HG03575 (cell line): ENCODE measurements around the gene CD2.
"Not testable (repeated sequence)": the region's sequence is repeated elsewhere in the genome, so short reads cannot be mapped to it uniquely, and the experiment has no call there.

Source experiments
- ATAC-seq: cut with Tn5 transposase; IDR thresholded peaks from one replicate; pipeline ENCODE4 v1.9.1; 2021; ENCODE audit not compliant: unreplicated experiment, insufficient number of reproducible peaks, low FRiP score; ENCODE audit errors: extremely low read depth

The CD2 gene

DNA sequence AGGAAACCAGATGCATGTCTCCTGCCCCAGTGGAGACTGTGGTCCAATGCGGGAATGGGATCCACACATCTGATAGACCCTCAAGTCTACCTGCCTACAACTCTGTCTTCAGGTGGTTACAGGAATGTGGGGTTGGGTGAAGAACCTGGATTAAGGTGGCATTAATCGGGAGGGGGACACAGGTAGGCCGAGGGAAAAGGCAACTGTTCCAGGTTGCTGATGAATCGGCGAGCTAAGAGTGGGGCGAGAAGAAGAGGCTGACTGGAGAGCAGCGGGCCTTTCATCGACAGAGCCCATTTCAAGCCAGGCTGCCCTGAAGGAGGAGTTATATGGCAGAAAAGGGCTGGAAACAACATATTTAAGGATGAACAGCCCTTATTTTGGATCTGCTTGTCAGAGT is 836 bp downstream of the CD2 start:
- no peak for ATAC-seq

DNA sequence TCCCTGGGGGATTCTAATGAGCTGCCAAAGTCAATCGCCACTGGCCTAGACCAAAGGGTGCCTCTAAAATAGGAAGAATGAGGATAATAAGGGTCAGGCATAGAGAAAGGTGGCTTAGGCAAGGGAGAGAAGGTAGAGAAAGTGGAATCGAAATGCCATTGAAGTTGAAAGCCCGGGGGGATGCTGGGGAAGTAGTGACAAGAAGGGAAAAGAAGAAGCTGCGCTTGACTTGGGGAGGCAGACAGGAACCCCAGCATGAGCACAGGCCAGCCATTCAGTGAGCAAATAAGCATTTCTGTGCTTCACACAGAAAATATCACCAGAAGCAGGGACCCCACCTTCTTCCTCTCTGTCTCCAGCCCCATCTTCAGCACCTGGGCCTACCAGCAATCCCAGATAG is 1.5 kb downstream of the CD2 start:
- no peak for ATAC-seq

- not testable (repeated sequence) for ATAC-seq
Observed at GRCh38 chr1:116756092-116756491, 1.9 kb downstream of the CD2 start.

DNA sequence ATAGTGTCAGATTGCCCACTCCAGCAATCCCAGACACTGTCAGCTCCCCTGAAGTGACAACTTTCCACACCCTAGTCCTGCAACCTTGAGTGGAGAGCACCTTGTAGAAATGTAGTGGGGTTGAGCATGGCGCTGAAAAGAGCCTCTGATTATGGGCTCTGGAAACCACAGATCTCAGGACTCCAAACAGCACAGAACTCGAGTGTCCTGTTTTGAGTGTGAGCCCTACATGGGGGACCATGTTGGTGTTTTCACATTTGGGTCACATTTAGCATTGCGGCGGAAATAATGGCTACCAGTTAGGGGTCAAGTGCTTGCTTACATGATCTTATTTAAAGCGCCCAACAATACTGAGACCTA is 4.2 kb downstream of the CD2 start:
- ATAC-seq = not testable (repeated sequence)

GRCh38 chr1:116759636-116760035 is 5.4 kb downstream of the CD2 start:
- no peak for ATAC-seq

DNA sequence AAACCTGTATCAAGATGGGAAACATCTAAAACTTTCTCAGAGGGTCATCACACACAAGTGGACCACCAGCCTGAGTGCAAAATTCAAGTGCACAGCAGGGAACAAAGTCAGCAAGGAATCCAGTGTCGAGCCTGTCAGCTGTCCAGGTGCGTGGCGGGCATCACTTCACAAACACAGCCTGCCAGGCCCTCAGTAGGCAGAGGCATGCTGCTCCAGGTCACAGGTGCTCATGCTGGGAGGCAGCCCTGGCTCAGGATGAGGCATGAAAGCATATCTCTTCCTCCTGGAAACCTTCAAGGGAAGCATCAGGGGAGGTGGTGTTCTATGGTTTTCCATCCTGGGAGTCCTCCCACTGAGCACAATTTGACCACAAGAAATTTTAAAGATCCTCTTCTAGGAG is 6.3 kb downstream of the CD2 start:
- ATAC-seq = no peak

GRCh38 chr1:116760996-116761665 is 6.9 kb downstream of the CD2 start:
- no peak for ATAC-seq

GRCh38 chr1:116762281-116762680 is 8.1 kb downstream of the CD2 start:
- ATAC-seq = no peak

DNA sequence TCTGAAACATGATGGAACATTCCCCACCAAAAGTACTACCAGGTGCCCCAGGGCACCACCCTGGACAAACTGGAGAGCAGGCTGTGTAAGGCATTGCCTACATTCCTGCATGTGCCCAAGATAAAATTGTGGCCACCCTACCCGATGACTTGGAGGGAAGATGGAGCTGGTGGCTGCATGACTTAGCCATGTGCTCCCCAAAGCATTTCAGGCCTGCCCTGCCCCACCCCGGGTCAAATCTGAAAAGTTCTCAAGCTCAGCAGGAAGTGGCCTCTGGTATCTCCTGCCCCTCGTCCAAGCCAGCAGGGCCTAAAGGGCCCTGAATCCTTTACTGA is 8.5 kb downstream of the CD2 start:
- no peak for ATAC-seq

DNA sequence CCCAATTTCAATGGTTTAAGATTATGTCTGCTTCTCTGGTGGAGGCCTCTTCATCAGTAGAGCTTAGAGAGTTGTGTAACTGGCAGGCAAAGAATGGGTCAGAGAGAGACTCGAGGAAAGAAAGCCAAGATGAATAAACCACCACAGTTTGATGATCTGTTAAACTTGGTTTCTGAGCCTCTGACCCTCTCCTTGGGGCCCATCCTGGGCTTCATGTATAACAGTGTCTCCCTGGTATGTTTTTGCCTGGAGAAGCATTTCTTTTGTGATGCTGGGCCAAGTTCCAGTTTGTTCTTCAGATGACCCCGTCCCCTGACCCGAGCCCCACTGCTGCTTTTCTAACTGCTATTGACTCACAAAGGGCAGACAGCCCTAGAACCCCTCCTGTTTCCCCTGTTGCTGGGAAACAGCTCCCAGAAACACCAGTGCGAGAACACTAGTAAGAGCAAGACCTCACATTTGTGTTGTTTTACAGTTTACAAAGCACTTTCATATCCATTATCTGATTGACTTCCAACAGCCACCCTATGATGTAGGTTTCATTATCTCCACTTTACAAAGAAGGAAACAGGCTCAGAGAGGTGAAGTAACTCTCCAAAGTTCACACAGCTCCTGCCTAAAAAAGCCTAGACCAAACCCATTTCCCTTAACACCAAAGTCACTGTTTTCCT is 9.0 kb downstream of the CD2 start:
- ATAC-seq = no peak

DNA sequence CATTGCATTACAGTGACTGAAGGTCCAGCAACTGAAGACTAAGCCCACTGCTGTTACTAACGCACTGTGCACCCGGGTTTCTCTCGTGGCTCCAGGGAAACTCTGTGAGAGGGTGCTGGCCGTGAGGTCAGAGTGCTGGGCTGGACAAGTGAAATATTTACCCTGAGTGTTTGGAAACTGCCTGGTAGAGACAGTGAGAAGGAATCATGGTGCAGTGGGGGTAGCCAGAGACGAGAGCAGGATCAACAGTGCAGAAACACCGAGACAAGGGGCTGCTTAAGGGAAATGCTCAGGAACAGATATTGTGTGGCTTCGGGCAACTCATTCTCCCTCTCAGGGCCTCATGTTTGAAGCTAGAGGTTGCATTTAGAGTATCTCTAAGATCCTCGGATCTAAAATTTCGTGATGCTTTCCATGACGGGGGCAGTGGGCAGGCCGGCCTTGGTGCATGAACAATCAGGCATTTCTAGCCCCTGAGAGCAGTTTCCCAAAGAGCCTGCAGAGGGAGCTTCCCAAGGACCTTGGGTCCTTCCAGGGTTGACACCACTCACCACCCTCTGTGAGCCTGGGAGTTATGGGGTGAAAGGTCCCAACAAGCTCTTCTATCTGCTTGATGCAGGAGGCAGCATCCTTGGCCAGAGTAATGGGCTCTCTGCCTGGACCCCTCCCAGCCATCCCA is 9.7 kb downstream of the CD2 start:
- ATAC-seq = no peak

DNA sequence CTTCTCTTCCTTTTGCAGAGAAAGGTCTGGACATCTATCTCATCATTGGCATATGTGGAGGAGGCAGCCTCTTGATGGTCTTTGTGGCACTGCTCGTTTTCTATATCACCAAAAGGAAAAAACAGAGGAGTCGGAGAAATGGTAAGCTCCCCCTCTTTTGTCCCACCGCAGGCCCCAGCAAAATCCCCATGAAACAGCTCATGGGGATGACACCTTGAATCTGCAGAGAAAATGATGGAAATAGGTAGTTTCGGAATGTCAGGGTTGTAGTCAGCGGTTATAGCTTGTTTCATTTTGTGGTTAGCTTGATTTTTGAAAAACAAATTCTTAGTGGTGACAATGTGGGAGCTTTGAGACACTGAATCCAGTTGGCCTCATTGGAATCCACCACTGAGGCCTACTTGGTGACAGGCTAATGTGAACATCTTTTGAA is 10.3 kb downstream of the CD2 start:
- no peak for ATAC-seq

GRCh38 chr1:116764906-116765862 is 11.0 kb downstream of the CD2 start:
- ATAC-seq = no peak

DNA sequence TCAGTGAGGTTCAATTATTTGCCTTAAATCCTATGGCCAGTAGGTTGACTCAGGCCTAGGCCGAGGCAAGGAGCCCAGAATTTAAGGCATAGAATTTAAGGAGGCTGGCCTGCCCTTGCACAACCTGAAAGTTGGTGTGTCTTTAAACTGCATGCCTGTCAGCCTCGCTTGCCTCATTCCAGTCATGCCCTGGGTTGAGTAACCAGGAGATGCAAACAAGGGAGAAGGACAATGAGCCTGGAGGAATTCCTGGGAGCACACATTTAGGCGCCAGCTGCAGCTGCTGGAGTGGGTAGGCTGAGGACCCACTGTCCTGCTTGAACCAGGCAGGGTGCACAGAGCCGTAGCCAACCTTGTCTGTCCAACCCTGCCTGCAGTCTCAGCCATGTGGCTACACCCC is 11.7 kb downstream of the CD2 start:
- ATAC-seq = no peak

GRCh38 chr1:116766616-116767469 is 12.6 kb downstream of the CD2 start:
- ATAC-seq = no peak

GRCh38 chr1:116767782-116768382 is 13.7 kb downstream of the CD2 start:
- ATAC-seq = no peak

DNA sequence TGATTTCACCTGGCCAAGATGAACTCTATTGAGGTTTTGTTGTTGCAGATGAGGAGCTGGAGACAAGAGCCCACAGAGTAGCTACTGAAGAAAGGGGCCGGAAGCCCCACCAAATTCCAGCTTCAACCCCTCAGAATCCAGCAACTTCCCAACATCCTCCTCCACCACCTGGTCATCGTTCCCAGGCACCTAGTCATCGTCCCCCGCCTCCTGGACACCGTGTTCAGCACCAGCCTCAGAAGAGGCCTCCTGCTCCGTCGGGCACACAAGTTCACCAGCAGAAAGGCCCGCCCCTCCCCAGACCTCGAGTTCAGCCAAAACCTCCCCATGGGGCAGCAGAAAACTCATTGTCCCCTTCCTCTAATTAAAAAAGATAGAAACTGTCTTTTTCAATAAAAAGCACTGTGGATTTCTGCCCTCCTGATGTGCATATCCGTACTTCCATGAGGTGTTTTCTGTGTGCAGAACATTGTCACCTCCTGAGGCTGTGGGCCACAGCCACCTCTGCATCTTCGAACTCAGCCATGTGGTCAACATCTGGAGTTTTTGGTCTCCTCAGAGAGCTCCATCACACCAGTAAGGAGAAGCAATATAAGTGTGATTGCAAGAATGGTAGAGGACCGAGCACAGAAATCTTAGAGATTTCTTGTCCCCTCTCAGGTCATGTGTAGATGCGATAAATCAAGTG is 14.3 kb downstream of the CD2 start:
- ATAC-seq = no peak

DNA sequence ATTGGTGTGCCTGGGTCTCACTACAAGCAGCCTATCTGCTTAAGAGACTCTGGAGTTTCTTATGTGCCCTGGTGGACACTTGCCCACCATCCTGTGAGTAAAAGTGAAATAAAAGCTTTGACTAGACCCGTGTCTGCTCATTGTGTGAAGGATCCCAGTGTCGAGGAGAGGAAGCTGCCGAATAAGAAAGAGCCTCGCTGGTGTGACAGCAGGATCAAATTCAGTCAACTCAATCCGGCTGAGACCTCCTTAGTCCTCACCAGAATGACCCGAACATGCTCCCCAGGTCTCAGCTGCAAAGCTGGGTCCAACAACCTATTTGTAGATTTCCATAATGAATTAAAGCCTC is 14.8 kb downstream of the CD2 start:
- ATAC-seq = no peak
